Stimulated activated CD4-positive, alpha-beta T cell treated with anti-CD3 and anti-CD28 coated beads, Interleukin-2, amount 100 ng/mL, for 48 hours (primary cell): ENCODE results near the gene MUC12.

Source experiments
- DNase-seq, 2 donors: peaks; one replicate each; pipeline ENCODE4 v3.0.0-alpha.2; 2020

The MUC12 gene

DNA sequence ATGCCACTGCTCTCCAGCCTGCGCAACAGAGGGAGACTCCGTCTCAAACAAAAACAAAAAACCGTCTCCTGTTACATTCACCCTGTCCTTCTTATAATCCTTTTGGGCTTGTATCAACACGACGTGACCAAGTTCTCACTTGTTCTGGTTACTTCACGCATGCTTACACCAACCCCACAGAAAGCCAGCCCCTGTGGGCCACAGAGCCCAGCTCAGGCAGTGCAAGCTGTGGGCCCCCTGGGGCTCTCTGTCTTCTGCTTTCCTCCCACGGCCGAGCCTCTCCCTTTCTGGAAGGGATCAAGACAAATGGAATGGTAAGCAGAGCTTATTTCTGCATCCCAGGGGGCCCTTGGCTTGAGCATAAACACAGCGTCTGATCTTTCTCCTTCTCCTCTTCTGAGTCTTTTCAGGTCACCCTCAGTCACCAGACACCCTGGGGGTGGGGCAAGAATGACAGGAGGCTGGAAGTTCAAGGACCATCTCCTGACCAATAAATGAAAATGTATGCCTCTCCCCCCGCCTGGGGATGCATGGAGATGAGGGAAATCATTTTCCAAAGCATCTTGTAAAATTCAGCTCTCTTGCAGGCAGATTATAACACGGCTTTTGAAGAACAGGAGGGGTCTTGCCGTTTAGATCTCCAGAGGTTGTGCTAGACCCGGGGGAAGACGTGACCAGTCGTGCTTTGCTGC is 96.9 kb downstream of the MUC12 start:
- no peak for DNase-seq

DNA sequence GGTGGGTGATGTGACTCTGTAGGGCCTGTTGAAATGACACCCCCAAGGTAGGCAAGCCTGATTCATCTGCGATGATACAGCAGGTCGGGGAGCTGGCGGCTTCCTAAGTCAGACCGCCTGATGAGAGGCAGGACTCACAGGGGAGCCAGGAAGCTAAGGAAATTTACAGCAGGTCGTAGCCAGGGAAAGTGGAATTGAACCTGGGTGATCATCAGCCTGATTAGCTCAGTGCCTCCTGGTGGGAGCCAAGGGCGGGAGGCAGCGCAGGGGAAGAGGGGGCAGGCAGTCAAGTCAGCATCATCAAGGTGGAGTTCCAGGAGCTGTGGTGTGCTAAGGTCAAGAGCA is 97.4 kb downstream of the MUC12 start:
- DNase-seq = no peak

DNA sequence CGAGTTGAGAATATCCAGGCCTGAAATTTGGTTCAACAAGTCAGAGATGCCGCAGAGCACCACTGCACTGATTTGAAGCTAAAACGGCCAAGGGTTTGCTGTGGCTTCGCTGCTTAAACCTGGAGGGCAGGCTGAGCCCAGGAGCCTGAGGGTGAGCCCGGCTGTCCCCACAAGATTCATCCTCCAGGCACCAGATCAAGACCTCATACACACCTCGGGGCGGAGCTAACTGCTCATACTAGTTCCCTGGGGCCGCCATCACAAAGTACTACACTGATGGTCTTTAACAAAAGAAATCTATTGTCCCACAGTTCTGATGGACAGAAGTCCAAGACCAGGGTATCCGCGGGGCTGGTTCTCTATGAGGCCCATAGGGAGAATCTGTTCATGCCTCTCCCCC is 99.0 kb downstream of the MUC12 start:
- no peak for DNase-seq
